T-cell (primary cell): ENCODE results near the gene MSANTD1. TPM values are rescaled to one million over a fixed set of nuclear protein-coding genes. Genes with fewer than 3 reads are reported as not detected.
A peak's percentile ranks its signal among the peaks of the same experiment; 100 is the strongest.

Experiments used
- ATAC-seq, 4 experiments: fragments of 200-7000 bp in 3 of 4; fragments of 150-1000 bp in 1 of 4; cut with Tn5 transposase; replicated peaks in 1 of 4; 1 replicate in 3 of 4; 2 replicates in 1 of 4; pipeline ENCODE4 v1.10.0; 2021; ENCODE audit warnings: moderate library complexity in 3 of 4, mild to moderate bottlenecking in 2 of 4, moderate number of reproducible peaks in 1 of 4
- CTCF ChIA-PET, 2 donors: fragments of 300-600 bp; sonication (Branson Sonifier 250); formaldehyde crosslinking; loops; one replicate each; lab custom pipeline; 2022; ENCODE audit warnings: antibody characterized with exemption in 2 of 2; lab: Charles Lee
- POLR2A ChIA-PET, 2 donors: fragments of 300-600 bp; sonication (Branson Sonifier 250); formaldehyde crosslinking; loops; one replicate each; lab custom pipeline; 2022; ENCODE audit warnings: antibody characterized with exemption in 2 of 2; lab: Charles Lee
- DNase-seq, 35 experiments: peaks; one replicate each; pipeline versions ENCODE4 v3.0.0 to v3.0.0-alpha.2; 2013 to 2023
- H3K27ac ChIP-seq: one replicate; pipeline ENCODE4 v1.5.1; 2013; ENCODE audit warnings: low read length
- H3K27me3 ChIP-seq, 2 experiments: replicated peaks in 1 of 2; 1 replicate in 1 of 2; 2 replicates in 1 of 2; pipeline versions ENCODE4 v1.6.1 to v1.7.0; 2013; ENCODE audit warnings: low read length in 1 of 2, mixed read lengths in 1 of 2; ENCODE audit not compliant: control insufficient read depth in 2 of 2, insufficient read depth in 2 of 2; ENCODE audit errors: extremely low read depth in 1 of 2
- H3K36me3 ChIP-seq, 2 donors: 1 replicate in 1 of 2; 2 replicates in 1 of 2; pipeline versions ENCODE4 v1.6.1 to v1.7.0; 2013; ENCODE audit warnings: low read length in 1 of 2; ENCODE audit not compliant: control insufficient read depth in 2 of 2, insufficient read depth in 1 of 2; ENCODE audit errors: extremely low read depth in 1 of 2
- H3K4me1 ChIP-seq, 2 experiments: 1 replicate in 1 of 2; 2 replicates in 1 of 2; pipeline versions ENCODE4 v1.6.1 to v1.7.0; 2013; ENCODE audit warnings: low read length in 2 of 2, mixed read lengths in 1 of 2; ENCODE audit not compliant: insufficient read depth in 2 of 2, control insufficient read depth in 1 of 2; ENCODE audit errors: extremely low read depth in 1 of 2
- H3K4me3 ChIP-seq, 2 donors: 1 replicate in 1 of 2; 2 replicates in 1 of 2; pipeline versions ENCODE4 v1.5.1 to v1.7.0; 2013; ENCODE audit warnings: mild to moderate bottlenecking in 2 of 2, low read length in 1 of 2, moderate library complexity in 1 of 2; ENCODE audit not compliant: control insufficient read depth in 1 of 2; ENCODE audit errors: extremely low read depth in 1 of 2
- H3K9me3 ChIP-seq: 2 replicates; pipeline ENCODE4 v1.7.0; 2013
- H3K27ac Mint-ChIP-seq, 2 donors: one replicate each; pipeline ENCODE4 v1.8.0; 2020 to 2021; ENCODE audit warnings: mild to moderate bottlenecking in 2 of 2, mixed read lengths in 2 of 2
- H3K27me3 Mint-ChIP-seq, 2 donors: one replicate each; pipeline ENCODE4 v1.8.0; 2021 to 2022; ENCODE audit warnings: mixed read lengths in 2 of 2
- H3K36me3 Mint-ChIP-seq: one replicate; pipeline ENCODE4 v1.8.0; 2021; ENCODE audit warnings: mixed read lengths
- H3K4me1 Mint-ChIP-seq, 3 donors: one replicate each; pipeline ENCODE4 v1.8.0; 2020 to 2022; ENCODE audit warnings: mixed read lengths in 3 of 3, mild to moderate bottlenecking in 1 of 3
- H3K4me3 Mint-ChIP-seq, 3 donors: one replicate each; pipeline ENCODE4 v1.8.0; 2020 to 2022; ENCODE audit warnings: mild to moderate bottlenecking in 3 of 3, mixed read lengths in 3 of 3, moderate library complexity in 3 of 3
- H3K9me3 Mint-ChIP-seq, 3 donors: one replicate each; pipeline ENCODE4 v1.8.0; 2020 to 2022; ENCODE audit warnings: mixed read lengths in 3 of 3
- WGBS: methylation state at CpG from one replicate; pipeline ENCODE4 v1.1.5; 2013; ENCODE audit warnings: missing lambda C conversion rate; ENCODE audit not compliant: insufficient coverage; 5-methylcytosine and 5-hydroxymethylcytosine counted together
- total RNA-seq, 35 experiments: library from RNA in 6 of 35; stranded (reverse) in 6 of 35; fragments of 120-200 nt in 1 of 35; gene quantifications; one replicate each; pipeline versions ENCODE4 v1.2.1 to v1.2.4 and lab custom pipeline; 2013 to 2026

The MSANTD1 gene
- total RNA-seq, 5 donors from 2014 or later (not counting 1 experiment from before 2014, with no cell fraction given), result 0.60 to 2.5 (median 1.6) TPM

DNA sequence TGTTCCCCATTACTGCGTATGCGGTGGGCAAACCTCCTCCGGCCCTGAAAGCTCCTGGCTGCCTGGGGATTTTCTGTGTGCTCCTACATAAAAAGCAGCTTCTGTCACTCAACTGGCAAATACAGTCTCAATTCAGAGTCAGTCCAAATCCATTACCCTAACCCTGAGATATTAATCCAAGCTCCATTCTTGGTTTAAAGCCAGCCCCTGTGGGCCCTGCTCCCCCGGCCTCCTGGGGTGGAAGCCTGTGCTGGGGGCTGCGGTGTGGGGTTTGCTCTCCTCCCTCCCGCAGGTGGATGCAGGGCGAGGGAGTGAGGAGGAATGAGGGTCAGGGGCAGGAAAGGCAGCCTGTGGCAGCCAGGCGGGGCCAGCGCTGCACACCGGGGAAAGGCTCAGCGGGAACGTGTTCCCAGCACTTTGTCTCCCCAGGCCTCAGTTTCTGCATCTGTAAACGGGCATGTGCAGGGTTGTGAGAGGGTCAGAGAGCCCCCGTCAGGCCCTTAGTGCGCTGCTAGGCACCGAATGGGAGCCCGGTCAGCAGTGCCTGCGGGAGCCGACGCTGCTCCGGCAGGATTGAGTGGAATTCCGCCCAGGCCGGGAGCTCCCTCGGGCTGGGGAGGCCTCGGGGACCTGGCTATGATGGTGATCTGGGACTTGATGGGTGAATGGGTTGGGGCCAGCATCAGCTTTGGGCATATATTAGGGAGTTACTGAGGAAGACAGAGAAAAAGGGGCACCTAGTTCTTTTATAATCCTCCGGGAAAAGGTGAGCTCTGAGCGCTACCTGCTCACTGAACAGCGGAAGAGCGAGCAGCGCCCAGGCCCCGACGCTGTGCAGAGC, 37.6 kb downstream of the MSANTD1 start:
- CTCF ChIA-PET, result no interaction called here
- 81% methylated on average over 29 of the region's 32 CpGs for WGBS

GRCh38 chr4:3287271-3287971, 38.5 kb downstream of the MSANTD1 start:
- DNase-seq, result no peak
- Histone ChIP-seq H3K4me3 (no peak overlapping the region), H3K9me3 (no peaks in the 10 kb centered on the region), H3K27ac (no peak overlapping the region), H3K4me1 (peaks cover 5 to 21% of the 10 kb centered on the region in 2 experiments), H3K36me3 (no peaks in the 10 kb centered on the region), H3K27me3 (peaks cover 0 to 69% of the 10 kb centered on the region in 2 experiments)
- Mint-ChIP-seq H3K27ac (no peak overlapping the region), H3K27me3 (peaks cover 18 to 32% of the 10 kb centered on the region in 2 donors), H3K4me1 (peaks cover 7 to 14% (median 12%) of the 10 kb centered on the region in 3 donors), H3K36me3 (no peaks in the 10 kb centered on the region), H3K9me3 (no peaks in the 10 kb centered on the region), H3K4me3 (no peak overlapping the region)
- ChIA-PET CTCF (no interaction called here), POLR2A (no interaction called here)
- no peak for ATAC-seq
- 82% methylated on average over 11 of the region's 14 CpGs for WGBS

More for the DNA sequence above, 37.6 kb downstream of the MSANTD1 start:
- Mint-ChIP-seq H3K4me3 (no peak overlapping the region), H3K9me3 (peaks cover 4 to 5% (median 5%) of the 10 kb centered on the region in 3 donors), H3K27me3 (peaks cover 18 to 30% of the 10 kb centered on the region in 2 donors), H3K27ac (no peak overlapping the region), H3K4me1 (peaks cover 3 to 9% (median 8%) of the 10 kb centered on the region in 3 donors), H3K36me3 (no peaks in the 10 kb centered on the region)
- peaks cover 0 to 14% of the 10 kb centered on the region in 2 experiments for H3K4me1 ChIP-seq
- peaks cover 0 to 64% of the 10 kb centered on the region in 2 experiments for H3K27me3 ChIP-seq
- no peaks in the 10 kb centered on the region for H3K9me3 ChIP-seq
- H3K36me3 ChIP-seq, result no peaks in the 10 kb centered on the region
- POLR2A ChIA-PET, result no interaction called here
- H3K27ac ChIP-seq, result no peak overlapping the region
- no peak overlapping the region for H3K4me3 ChIP-seq
- DNase-seq, result peak in 1 of 35 experiments; percentile 13
- ATAC-seq, result no peak

- H3K27me3 ChIP-seq, result peaks cover 0 to 69% of the 10 kb centered on the region in 2 experiments
- POLR2A ChIA-PET, result no interaction called here
- 90% methylated on average over 13 of the region's 24 CpGs for WGBS
These were observed 39.1 kb downstream of the MSANTD1 start for GRCh38 chr4:3287972-3288570.

GRCh38 chr4:3288571-3289094, 39.7 kb downstream of the MSANTD1 start:
- H3K4me3 Mint-ChIP-seq, result no peak overlapping the region
- H3K27ac ChIP-seq, result no peak overlapping the region
- no peaks in the 10 kb centered on the region for H3K9me3 Mint-ChIP-seq
- no peak overlapping the region for H3K27ac Mint-ChIP-seq
- ChIA-PET CTCF (no interaction called here), POLR2A (no interaction called here)
- H3K4me1 Mint-ChIP-seq, result peaks cover 10 to 18% (median 15%) of the 10 kb centered on the region in 3 donors
- peaks cover 0 to 65% of the 10 kb centered on the region in 2 experiments for H3K27me3 ChIP-seq
- H3K27me3 Mint-ChIP-seq, result peaks cover 18 to 27% of the 10 kb centered on the region in 2 donors
- WGBS, result 83% methylated on average over 10 of the region's 11 CpGs
- H3K36me3 Mint-ChIP-seq, result no peaks in the 10 kb centered on the region
- no peaks in the 10 kb centered on the region for H3K9me3 ChIP-seq
- ATAC-seq, result no peak
- peaks cover 5 to 26% of the 10 kb centered on the region in 2 experiments for H3K4me1 ChIP-seq
- DNase-seq, result peak in 1 of 35 experiments; percentile 12
- H3K36me3 ChIP-seq, result no peaks in the 10 kb centered on the region
- H3K4me3 ChIP-seq, result no peak overlapping the region

More at GRCh38 chr4:3287972-3288570, 39.1 kb downstream of the MSANTD1 start:
- ATAC-seq (no peak), DNase-seq (peak in 1 of 35 experiments; percentile 20)
- H3K9me3 Mint-ChIP-seq, result no peaks in the 10 kb centered on the region
- Histone ChIP-seq H3K27ac (no peak overlapping the region), H3K4me3 (no peak overlapping the region), H3K9me3 (no peaks in the 10 kb centered on the region), H3K36me3 (no peaks in the 10 kb centered on the region), H3K4me1 (peaks cover 5 to 23% of the 10 kb centered on the region in 2 experiments)
- no peak overlapping the region for H3K27ac Mint-ChIP-seq
- peaks cover 7 to 14% (median 12%) of the 10 kb centered on the region in 3 donors for H3K4me1 Mint-ChIP-seq
- peaks cover 18 to 32% of the 10 kb centered on the region in 2 donors for H3K27me3 Mint-ChIP-seq
- CTCF ChIA-PET, result no interaction called here
- H3K36me3 Mint-ChIP-seq, result no peaks in the 10 kb centered on the region
- H3K4me3 Mint-ChIP-seq, result no peak overlapping the region

- Histone ChIP-seq H3K4me1 (peaks cover 5 to 33% of the 10 kb centered on the region in 2 experiments), H3K27me3 (peaks cover 0 to 54% of the 10 kb centered on the region in 2 experiments), H3K4me3 (no peak overlapping the region), H3K9me3 (no peaks in the 10 kb centered on the region), H3K27ac (no peak overlapping the region), H3K36me3 (no peaks in the 10 kb centered on the region)
- H3K9me3 Mint-ChIP-seq, result no peaks in the 10 kb centered on the region
- POLR2A ChIA-PET, result no interaction called here
- no peaks in the 10 kb centered on the region for H3K36me3 Mint-ChIP-seq
- 95% methylated on average over 5 of the region's 11 CpGs for WGBS
- peaks cover 13 to 19% of the 10 kb centered on the region in 2 donors for H3K27me3 Mint-ChIP-seq
- H3K4me1 Mint-ChIP-seq, result peaks cover 12 to 31% (median 24%) of the 10 kb centered on the region in 3 donors
- CTCF ChIA-PET, result no interaction called here
- ATAC-seq (no peak), DNase-seq (peak in 1 of 35 experiments; percentile 20)
- no peak overlapping the region for H3K27ac Mint-ChIP-seq
- H3K4me3 Mint-ChIP-seq, result peak overlapping the region; percentile 17 to 27 (median 21)
These were observed 41.5 kb downstream of the MSANTD1 start for GRCh38 chr4:3290476-3290875.

DNA sequence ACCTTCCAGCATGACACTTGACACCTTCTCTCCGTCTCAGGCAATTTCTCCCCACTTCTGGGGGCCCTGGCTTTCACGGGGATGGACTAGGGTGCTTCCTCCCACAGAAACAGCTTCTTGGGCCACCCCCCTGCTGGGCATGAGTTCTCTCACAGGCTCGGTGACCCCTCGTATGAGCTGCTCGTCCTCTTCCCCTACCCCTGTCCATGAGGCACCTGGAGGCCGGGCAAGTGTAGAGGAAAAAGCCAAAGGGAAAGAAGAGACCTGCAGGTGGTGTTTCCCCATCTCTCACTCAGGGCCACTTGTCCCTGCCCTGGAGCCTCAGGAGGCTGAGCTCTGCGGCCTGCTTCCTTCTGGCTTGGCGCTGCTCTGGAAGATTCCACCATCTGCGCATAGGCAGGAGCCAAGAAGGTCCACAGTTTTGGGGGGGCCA, 41.9 kb downstream of the MSANTD1 start:
- no peaks in the 10 kb centered on the region for H3K9me3 ChIP-seq
- Mint-ChIP-seq H3K4me3 (peak overlapping the region in 2 of 3 donors; percentile 17 to 27), H3K27ac (no peak overlapping the region), H3K4me1 (peaks cover 12 to 31% (median 24%) of the 10 kb centered on the region in 3 donors), H3K36me3 (no peaks in the 10 kb centered on the region), H3K9me3 (no peaks in the 10 kb centered on the region), H3K27me3 (peaks cover 13 to 19% of the 10 kb centered on the region in 2 donors)
- ChIA-PET POLR2A (no interaction called here), CTCF (no interaction called here)
- peaks cover 5 to 30% of the 10 kb centered on the region in 2 experiments for H3K4me1 ChIP-seq
- peaks cover 0 to 50% of the 10 kb centered on the region in 2 experiments for H3K27me3 ChIP-seq
- peak in 1 of 35 experiments; percentile 7 for DNase-seq
- WGBS, result 100% methylated on average over 5 of the region's 9 CpGs
- no peak for ATAC-seq
- no peak overlapping the region for H3K4me3 ChIP-seq
- no peaks in the 10 kb centered on the region for H3K36me3 ChIP-seq
- H3K27ac ChIP-seq, result no peak overlapping the region
